HL-60 (cell line): ENCODE measurements around the gene NPHP4.

ENCODE experiments used
- POLR2AphosphoS5 ChIP-seq: IDR thresholded peaks from 2 replicates; pipeline ENCODE4 v1.6.1; 2012; ENCODE audit warnings: low read depth
- TF ChIP-seq, protein P1 (sequence below): IDR thresholded peaks from one replicate; pipeline ENCODE4 v1.5.1; 2011; ENCODE audit warnings: low read length, control low read depth, inconsistent platforms; ENCODE audit not compliant: insufficient read depth

DNA sequence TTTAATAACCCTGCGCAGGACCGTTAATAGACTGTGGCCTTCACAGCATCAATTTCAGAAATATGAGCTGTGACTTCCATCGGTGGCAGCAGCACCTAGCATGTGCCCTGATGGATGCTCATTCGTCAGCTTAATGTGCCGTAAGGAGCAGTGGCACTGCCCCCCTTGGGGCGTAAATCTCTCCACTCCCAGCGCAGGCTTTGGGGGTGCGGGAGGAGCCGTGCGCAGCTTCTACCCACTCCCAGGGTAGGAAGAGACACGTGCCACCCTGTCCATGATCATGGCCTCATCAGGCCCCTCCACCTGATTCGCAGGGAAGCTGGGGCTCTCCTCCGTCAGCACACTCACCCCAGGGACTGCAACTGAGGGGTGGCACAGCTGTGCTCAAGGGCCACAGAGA is 149.5 kb downstream of the NPHP4 start:
- TF ChIP-seq, protein P1, sequence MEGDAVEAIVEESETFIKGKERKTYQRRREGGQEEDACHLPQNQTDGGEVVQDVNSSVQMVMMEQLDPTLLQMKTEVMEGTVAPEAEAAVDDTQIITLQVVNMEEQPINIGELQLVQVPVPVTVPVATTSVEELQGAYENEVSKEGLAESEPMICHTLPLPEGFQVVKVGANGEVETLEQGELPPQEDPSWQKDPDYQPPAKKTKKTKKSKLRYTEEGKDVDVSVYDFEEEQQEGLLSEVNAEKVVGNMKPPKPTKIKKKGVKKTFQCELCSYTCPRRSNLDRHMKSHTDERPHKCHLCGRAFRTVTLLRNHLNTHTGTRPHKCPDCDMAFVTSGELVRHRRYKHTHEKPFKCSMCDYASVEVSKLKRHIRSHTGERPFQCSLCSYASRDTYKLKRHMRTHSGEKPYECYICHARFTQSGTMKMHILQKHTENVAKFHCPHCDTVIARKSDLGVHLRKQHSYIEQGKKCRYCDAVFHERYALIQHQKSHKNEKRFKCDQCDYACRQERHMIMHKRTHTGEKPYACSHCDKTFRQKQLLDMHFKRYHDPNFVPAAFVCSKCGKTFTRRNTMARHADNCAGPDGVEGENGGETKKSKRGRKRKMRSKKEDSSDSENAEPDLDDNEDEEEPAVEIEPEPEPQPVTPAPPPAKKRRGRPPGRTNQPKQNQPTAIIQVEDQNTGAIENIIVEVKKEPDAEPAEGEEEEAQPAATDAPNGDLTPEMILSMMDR = no peak
- no peak for TF ChIP-seq POLR2AphosphoS5
